ENCODE measurements around the gene EHMT1. TPM values are rescaled to one million over a fixed set of nuclear protein-coding genes. Genes with fewer than 3 reads are reported as not detected.

Gene EHMT1
- total RNA-seq, 1 experiment from 2014 or later = 63.9 TPM

GRCh38 chr9:137657606-137658005 lies 38.8 kb downstream of the EHMT1 start:
- Histone ChIP-seq H3K27me3 (ENCODE audit: control insufficient read depth, insufficient read depth, low read length) (no peaks in the 10 kb centered on the region), H3K9me3 (ENCODE audit: control insufficient read depth, insufficient read depth, low read depth, low read length) (no peaks in the 10 kb centered on the region), H3K4me3 (ENCODE audit: low read depth in 2 of 2, low read length in 2 of 2) (no peak overlapping the region), H3K27ac (ENCODE audit: low read length) (no peak overlapping the region), H3K36me3 (ENCODE audit: control insufficient read depth, insufficient read depth, low read length) (no peaks in the 10 kb centered on the region), H3K4me1 (ENCODE audit: control insufficient read depth, insufficient read depth, low read length) (no peaks in the 10 kb centered on the region)
- ChIA-PET CTCF (no interaction called here), POLR2A (no interaction called here)
- no TSS peak for BruUV-seq (replicated peaks)
- ATAC-seq = no peak
- TF ChIP-seq TCF7L2 (IDR thresholded peaks at IDR 0.05; ENCODE audit: low read depth, low read length) (no peak), POLR2AphosphoS5 (IDR thresholded peaks at IDR 0.05; ENCODE audit: low read depth, low read length) (no peak), REST (IDR thresholded peaks at IDR 0.05; ENCODE audit: insufficient read depth in 1 of 2, low read depth in 2 of 2, low read length in 1 of 2) (no peak), CTCF (IDR thresholded peaks at IDR 0.05) (no peak), SIN3A (IDR thresholded peaks at IDR 0.05; ENCODE audit: borderline replicate concordance, insufficient read depth, low read depth, low read length) (no peak)
- no peak for DNase-seq (ENCODE audit: low read depth, low spot score)
- in situ Hi-C loops (cut with HindIII; ENCODE audit: low pct_unique_long_range_greater_than_20kb, low sequenced_read_pairs) = no loop called here
- intact Hi-C loops (cut with micrococcal nuclease; ENCODE audit: unreplicated experiment) = no loop called here

DNA sequence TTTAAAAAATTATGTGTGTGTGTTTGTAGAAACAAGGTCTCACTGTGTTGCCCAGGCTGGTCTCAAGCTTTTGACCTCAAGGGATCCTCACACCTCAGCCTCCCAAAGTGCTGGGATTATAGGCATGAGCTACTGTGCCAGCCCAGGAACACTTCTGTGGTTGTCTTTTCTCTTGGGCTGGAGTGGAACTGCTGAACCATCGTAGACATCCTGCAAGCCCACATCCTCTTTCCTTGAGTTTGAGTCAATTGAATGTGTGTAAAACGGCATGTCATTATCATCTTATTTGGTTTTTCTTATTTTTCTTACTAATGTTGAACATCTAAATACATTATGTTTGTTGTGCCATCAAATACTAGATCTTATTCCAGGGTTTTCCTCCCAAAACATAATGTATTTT lies 40.0 kb downstream of the EHMT1 start:
- H3K27me3 ChIP-seq (ENCODE audit: control insufficient read depth, insufficient read depth, low read length) = no peaks in the 10 kb centered on the region
- no peak overlapping the region for H3K4me3 ChIP-seq (ENCODE audit: low read depth in 2 of 2, low read length in 2 of 2)
- DNase-seq (ENCODE audit: low read depth, low spot score) (no peak), ATAC-seq (no peak)
- CTCF ChIA-PET = no interaction called here
- POLR2A ChIA-PET = no interaction called here
- no peaks in the 10 kb centered on the region for H3K36me3 ChIP-seq (ENCODE audit: control insufficient read depth, insufficient read depth, low read length)
- BruUV-seq (replicated peaks) = no TSS peak
- in situ Hi-C loops (cut with HindIII; ENCODE audit: low pct_unique_long_range_greater_than_20kb, low sequenced_read_pairs) = no loop called here
- TF ChIP-seq REST (IDR thresholded peaks at IDR 0.05; ENCODE audit: insufficient read depth in 1 of 2, low read depth in 2 of 2, low read length in 1 of 2) (no peak), CTCF (IDR thresholded peaks at IDR 0.05) (no peak), TCF7L2 (IDR thresholded peaks at IDR 0.05; ENCODE audit: low read depth, low read length) (no peak), SIN3A (IDR thresholded peaks at IDR 0.05; ENCODE audit: borderline replicate concordance, insufficient read depth, low read depth, low read length) (no peak), POLR2AphosphoS5 (IDR thresholded peaks at IDR 0.05; ENCODE audit: low read depth, low read length) (no peak)
- intact Hi-C loops (cut with micrococcal nuclease; ENCODE audit: unreplicated experiment) = no loop called here
- no peaks in the 10 kb centered on the region for H3K4me1 ChIP-seq (ENCODE audit: control insufficient read depth, insufficient read depth, low read length)
- H3K9me3 ChIP-seq (ENCODE audit: control insufficient read depth, insufficient read depth, low read depth, low read length) = no peaks in the 10 kb centered on the region
- H3K27ac ChIP-seq (ENCODE audit: low read length) = no peak overlapping the region

All from Panc1 (cell line).